Vagina (tissue), 2 donors: Measurements from ENCODE around the gene CBFA2T3. TPM values are rescaled to one million over a fixed set of nuclear protein-coding genes. Genes with fewer than 3 reads are reported as not detected.

ENCODE experiments used
- DNase-seq, 2 donors: peaks; one replicate each; pipeline ENCODE4 v3.0.0-alpha.2; 2017; ENCODE audit errors: extremely low spot score in 2 of 2
- H3K27ac ChIP-seq: fragments of 200-600 bp; sonication (generic); one replicate; pipeline ENCODE4 v1.5.1; 2019
- H3K27me3 ChIP-seq: fragments of 200-600 bp; sonication (generic); one replicate; pipeline ENCODE4 v1.5.1; 2019
- H3K36me3 ChIP-seq, 2 donors: fragments of 200-600 bp; sonication (generic); one replicate each; pipeline ENCODE4 v1.5.1; 2017 to 2019
- H3K4me1 ChIP-seq: fragments of 200-600 bp; sonication (generic); one replicate; pipeline ENCODE4 v1.5.1; 2019
- H3K4me3 ChIP-seq, 2 donors: fragments of 200-600 bp; sonication (generic); 1 replicate in 1 of 2; 2 replicates in 1 of 2; pipeline ENCODE4 v1.5.1; 2016 to 2019
- H3K9me3 ChIP-seq: fragments of 200-600 bp; sonication (generic); one replicate; pipeline ENCODE4 v1.5.1; 2019
- CTCF ChIP-seq, 3 experiments: fragments of 450-650 bp in 2 of 3; fragments of 200-600 bp in 1 of 3; sonication (generic) in 1 of 3; IDR thresholded peaks; one replicate each; pipeline ENCODE4 v1.5.1; 2017 to 2019; ENCODE audit warnings: antibody characterized with exemption in 3 of 3, mild to moderate bottlenecking in 2 of 3, moderate library complexity in 2 of 3
- POLR2A ChIP-seq, 2 donors: fragments of 450-650 bp; IDR thresholded peaks; one replicate each; pipeline ENCODE4 v1.6.1; 2017; ENCODE audit warnings: antibody characterized with exemption in 2 of 2, mild to moderate bottlenecking in 2 of 2, moderate library complexity in 2 of 2
- POLR2AphosphoS5 ChIP-seq, 2 donors: sonication (generic); formaldehyde crosslinking; IDR thresholded peaks; one replicate each; pipeline ENCODE4 v1.9.0; 2017; ENCODE audit warnings: antibody characterized with exemption in 2 of 2, mild to moderate bottlenecking in 2 of 2, low read depth in 1 of 2; ENCODE audit not compliant: insufficient read depth in 1 of 2
- intact Hi-C: fragments of 100-400 bp; cut with DNase I; formaldehyde crosslinking; loops from one replicate; pipeline ENCODE4 v1.15.1; 2023
- total RNA-seq: library from RNA; depleted of rRNA; stranded (reverse); fragments of >200 nt; gene quantifications from one replicate; pipeline ENCODE4 v1.2.3, GENCODE V29; 2016

The CBFA2T3 gene
- total RNA-seq, 1 donor from 2014 or later = 2.7 TPM

- no peak overlapping the region for H3K4me3 ChIP-seq
- H3K27ac ChIP-seq = no peak overlapping the region
- intact Hi-C loops = no loop called here
- H3K36me3 ChIP-seq = no peaks in the 10 kb centered on the region
- no peak for DNase-seq
- H3K27me3 ChIP-seq = no peaks in the 10 kb centered on the region
- TF ChIP-seq POLR2AphosphoS5 (IDR thresholded peaks at IDR 0.05; ENCODE audit: insufficient read depth in 1 of 2, low read depth in 1 of 2) (no peak), CTCF (IDR thresholded peaks at IDR 0.05) (no peak), POLR2A (IDR thresholded peaks at IDR 0.05) (no peak)
- peaks cover 9% of the 10 kb centered on the region for H3K4me1 ChIP-seq
- H3K9me3 ChIP-seq = no peaks in the 10 kb centered on the region
These were observed 11.6 kb downstream of the CBFA2T3 start for GRCh38 chr16:88965411-88965810.

DNA sequence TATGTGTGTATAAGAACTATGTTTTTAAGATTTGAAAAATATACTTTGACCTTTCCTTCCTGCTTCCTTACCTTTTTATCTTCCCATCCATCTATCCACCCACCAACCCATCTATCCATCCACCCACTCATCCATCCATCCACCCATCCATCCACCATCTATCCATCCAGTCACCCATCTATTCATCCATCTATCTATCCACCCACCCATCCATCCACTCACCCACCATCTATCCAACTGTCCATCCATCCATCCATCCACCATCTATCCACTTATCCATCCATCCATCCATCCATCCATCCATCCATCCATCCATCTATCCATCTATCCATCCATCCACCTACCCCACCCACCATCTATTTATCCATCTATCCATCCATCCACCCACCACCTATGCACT lies 12.4 kb downstream of the CBFA2T3 start:
- Histone ChIP-seq H3K4me1 (peaks cover 9% of the 10 kb centered on the region), H3K27ac (no peak overlapping the region), H3K36me3 (no peaks in the 10 kb centered on the region), H3K4me3 (no peak overlapping the region), H3K9me3 (no peaks in the 10 kb centered on the region), H3K27me3 (no peaks in the 10 kb centered on the region)
- no peak for TF ChIP-seq POLR2AphosphoS5 (IDR thresholded peaks at IDR 0.05; ENCODE audit: insufficient read depth in 1 of 2, low read depth in 1 of 2)
- no peak for TF ChIP-seq POLR2A (IDR thresholded peaks at IDR 0.05)
- no peak for TF ChIP-seq CTCF (IDR thresholded peaks at IDR 0.05)
- intact Hi-C loops = no loop called here
- DNase-seq = no peak

- no peaks in the 10 kb centered on the region for H3K36me3 ChIP-seq
- DNase-seq = no peak
- no peaks in the 10 kb centered on the region for H3K27me3 ChIP-seq
- H3K9me3 ChIP-seq = no peaks in the 10 kb centered on the region
- H3K27ac ChIP-seq = no peak overlapping the region
- H3K4me3 ChIP-seq = no peak overlapping the region
- peaks cover 9% of the 10 kb centered on the region for H3K4me1 ChIP-seq
- TF ChIP-seq POLR2AphosphoS5 (IDR thresholded peaks at IDR 0.05; ENCODE audit: insufficient read depth in 1 of 2, low read depth in 1 of 2) (no peak), CTCF (IDR thresholded peaks at IDR 0.05) (no peak), POLR2A (IDR thresholded peaks at IDR 0.05) (no peak)
- intact Hi-C loops = no loop called here
These were observed 13.4 kb downstream of the CBFA2T3 start for GRCh38 chr16:88963583-88963982.

DNA sequence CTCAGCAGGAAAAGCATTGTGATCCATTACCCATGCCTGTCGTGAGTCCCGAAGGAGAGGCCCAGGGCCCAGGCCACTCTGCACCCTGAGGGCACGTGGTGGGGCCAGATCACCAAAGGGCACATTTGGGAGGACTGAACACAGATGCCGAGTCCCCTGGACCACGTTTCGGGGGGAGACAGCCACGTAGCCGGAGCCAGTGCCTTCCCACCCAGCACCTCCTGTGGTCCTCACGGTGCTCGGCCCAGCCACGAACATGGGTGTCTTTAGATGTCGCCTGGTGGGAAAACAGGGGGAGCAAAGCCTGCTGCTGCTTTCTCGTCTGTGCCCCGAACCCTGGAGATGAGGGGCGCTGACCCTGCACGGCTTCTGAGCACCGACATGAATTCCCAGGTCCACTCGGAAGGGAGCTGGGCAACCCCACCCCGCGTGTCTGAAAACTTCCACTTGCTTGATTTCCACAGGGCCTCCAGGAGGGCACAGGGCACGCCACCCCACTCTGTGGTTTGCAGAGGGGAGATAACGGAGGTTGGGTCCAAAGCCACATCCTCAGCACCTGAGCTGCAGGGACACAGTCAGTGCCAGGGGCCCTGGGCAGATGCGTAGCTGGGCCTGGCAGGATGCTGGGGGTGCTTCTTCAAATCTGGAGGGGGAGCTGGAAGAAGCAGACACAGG lies 14.4 kb downstream of the CBFA2T3 start:
- Histone ChIP-seq H3K36me3 (no peaks in the 10 kb centered on the region), H3K27ac (no peak overlapping the region), H3K9me3 (no peaks in the 10 kb centered on the region), H3K27me3 (no peaks in the 10 kb centered on the region), H3K4me1 (peaks cover 1% of the 10 kb centered on the region), H3K4me3 (no peak overlapping the region)
- intact Hi-C loops = no loop called here
- TF ChIP-seq POLR2AphosphoS5 (IDR thresholded peaks at IDR 0.05; ENCODE audit: insufficient read depth in 1 of 2, low read depth in 1 of 2) (no peak), POLR2A (IDR thresholded peaks at IDR 0.05) (no peak), CTCF (IDR thresholded peaks at IDR 0.05) (no peak)
- DNase-seq = no peak

DNA sequence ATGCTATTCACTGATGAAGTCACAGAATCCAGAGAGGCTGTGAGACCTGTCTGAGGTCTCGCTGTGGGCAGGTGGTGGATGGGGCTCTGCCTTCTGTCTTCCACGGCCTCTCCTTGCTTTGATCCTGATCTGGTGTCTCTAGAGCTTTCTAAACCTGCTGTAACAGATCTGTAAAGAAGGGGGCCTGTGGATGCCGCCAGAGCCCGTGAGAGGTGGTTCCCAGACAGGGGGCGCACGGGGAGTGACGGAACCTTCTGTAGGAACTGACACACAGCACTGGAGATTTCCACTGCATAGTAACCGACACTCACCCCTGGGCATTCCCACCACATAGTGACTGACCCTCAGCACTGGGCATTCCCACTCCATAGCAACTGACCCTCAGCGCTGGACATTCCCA lies 16.0 kb downstream of the CBFA2T3 start:
- H3K27me3 ChIP-seq = no peaks in the 10 kb centered on the region
- H3K4me3 ChIP-seq = no peak overlapping the region
- TF ChIP-seq POLR2A (IDR thresholded peaks at IDR 0.05) (no peak), POLR2AphosphoS5 (IDR thresholded peaks at IDR 0.05; ENCODE audit: insufficient read depth in 1 of 2, low read depth in 1 of 2) (no peak), CTCF (IDR thresholded peaks at IDR 0.05) (no peak)
- H3K9me3 ChIP-seq = no peaks in the 10 kb centered on the region
- H3K27ac ChIP-seq = no peak overlapping the region
- intact Hi-C loops = no loop called here
- no peaks in the 10 kb centered on the region for H3K36me3 ChIP-seq
- no peak for DNase-seq
- H3K4me1 ChIP-seq = no peaks in the 10 kb centered on the region
